Astrocyte of the cerebellum (primary cell): ENCODE results near the gene RNF19B.
"Not testable (repeated sequence)": the region's sequence is repeated elsewhere in the genome, so short reads cannot be mapped to it uniquely, and the experiment has no call there.

Experiments
- DNase-seq: peaks from one replicate; pipeline ENCODE4 v3.0.0-alpha.2; 2011; ENCODE audit warnings: low read depth
- H3K4me3 ChIP-seq: 2 replicates; pipeline ENCODE4 v1.5.1; 2011; ENCODE audit warnings: mild to moderate bottlenecking, low read depth, low read length, moderate library complexity
- in situ Hi-C: cut with HindIII; loops from 2 replicates; pipeline ENCODE4 v1.10.0; 2017; ENCODE audit warnings: low sequenced_read_pairs
- TF ChIP-seq, protein P1 (sequence below): IDR thresholded peaks from 2 replicates; pipeline ENCODE4 v1.5.1; 2012; ENCODE audit warnings: low read length, low read depth, moderate library complexity, mild to moderate bottlenecking; ENCODE audit errors: missing control alignments

The RNF19B gene

GRCh38 chr1:32978854-32979253 lies 14.2 kb upstream of the RNF19B start:
- DNase-seq: no peak
- TF ChIP-seq, protein P1, sequence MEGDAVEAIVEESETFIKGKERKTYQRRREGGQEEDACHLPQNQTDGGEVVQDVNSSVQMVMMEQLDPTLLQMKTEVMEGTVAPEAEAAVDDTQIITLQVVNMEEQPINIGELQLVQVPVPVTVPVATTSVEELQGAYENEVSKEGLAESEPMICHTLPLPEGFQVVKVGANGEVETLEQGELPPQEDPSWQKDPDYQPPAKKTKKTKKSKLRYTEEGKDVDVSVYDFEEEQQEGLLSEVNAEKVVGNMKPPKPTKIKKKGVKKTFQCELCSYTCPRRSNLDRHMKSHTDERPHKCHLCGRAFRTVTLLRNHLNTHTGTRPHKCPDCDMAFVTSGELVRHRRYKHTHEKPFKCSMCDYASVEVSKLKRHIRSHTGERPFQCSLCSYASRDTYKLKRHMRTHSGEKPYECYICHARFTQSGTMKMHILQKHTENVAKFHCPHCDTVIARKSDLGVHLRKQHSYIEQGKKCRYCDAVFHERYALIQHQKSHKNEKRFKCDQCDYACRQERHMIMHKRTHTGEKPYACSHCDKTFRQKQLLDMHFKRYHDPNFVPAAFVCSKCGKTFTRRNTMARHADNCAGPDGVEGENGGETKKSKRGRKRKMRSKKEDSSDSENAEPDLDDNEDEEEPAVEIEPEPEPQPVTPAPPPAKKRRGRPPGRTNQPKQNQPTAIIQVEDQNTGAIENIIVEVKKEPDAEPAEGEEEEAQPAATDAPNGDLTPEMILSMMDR: no peak
- H3K4me3 ChIP-seq: no peak overlapping the region
- in situ Hi-C loops: no loop called here

GRCh38 chr1:32977546-32978087 lies 13.0 kb upstream of the RNF19B start:
- DNase-seq: no peak
- H3K4me3 ChIP-seq: no peak overlapping the region
- TF ChIP-seq, protein P1: no peak
- in situ Hi-C loops: no loop called here

- DNase-seq, H3K4me3 ChIP-seq, in situ Hi-C loops: not testable (repeated sequence)
Measured at GRCh38 chr1:32975055-32975454, 10.4 kb upstream of the RNF19B start.

DNA sequence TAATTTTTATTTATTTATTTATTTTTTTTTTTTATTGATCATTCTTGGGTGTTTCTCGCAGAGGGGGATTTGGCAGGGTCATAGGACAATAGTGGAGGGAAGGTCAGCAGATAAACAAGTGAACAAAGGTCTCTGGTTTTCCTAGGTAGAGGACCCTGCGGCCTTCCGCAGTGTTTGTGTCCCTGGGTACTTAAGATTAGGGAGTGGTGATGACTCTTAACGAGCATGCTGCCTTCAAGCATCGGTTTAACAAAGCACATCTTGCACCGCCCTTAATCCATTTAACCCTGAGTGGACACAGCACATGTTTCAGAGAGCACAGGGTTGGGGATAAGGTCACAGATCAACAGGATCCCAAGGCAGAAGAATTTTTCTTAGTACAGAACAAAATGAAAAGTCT lies 8.8 kb upstream of the RNF19B start:
- peak overlapping the region; percentile 46 for H3K4me3 ChIP-seq

DNA sequence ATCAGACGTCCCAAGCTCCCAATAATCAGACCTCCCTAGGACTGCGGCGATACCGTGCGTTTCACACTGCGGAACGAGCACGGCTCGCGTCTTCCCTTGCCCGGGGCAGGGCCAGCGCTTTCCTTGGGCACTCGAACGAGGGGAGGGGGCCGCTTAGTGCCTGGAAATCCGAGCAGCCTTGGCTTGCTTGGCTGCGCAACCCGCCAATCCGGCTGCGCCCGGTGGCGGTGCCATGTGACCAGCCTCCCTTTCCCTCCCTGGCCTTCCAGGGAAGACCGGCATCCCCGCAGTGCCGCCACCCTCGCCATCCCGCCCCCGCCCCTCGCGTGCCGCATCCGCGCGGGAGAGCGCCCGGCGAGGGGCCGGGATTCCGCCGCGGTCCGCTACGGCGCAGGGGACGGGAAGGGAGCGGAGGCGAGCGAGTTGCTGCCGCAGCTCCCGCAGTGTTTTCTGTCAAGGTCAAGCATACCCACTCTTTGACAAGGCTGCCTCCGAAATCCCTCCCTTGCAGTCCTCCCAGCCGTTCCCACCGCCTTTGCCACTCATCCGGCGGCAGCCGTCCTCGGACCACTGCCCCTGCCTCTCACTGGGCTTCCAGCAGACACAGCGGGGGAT lies 8.3 kb upstream of the RNF19B start:
- no peak for DNase-seq
- H3K4me3 ChIP-seq: peak overlapping the region; percentile 46
- TF ChIP-seq, protein P1: no peak
- in situ Hi-C loops: no loop called here

More for the DNA sequence above, 8.8 kb upstream of the RNF19B start:
- DNase-seq, in situ Hi-C loops: not testable (repeated sequence)

DNA sequence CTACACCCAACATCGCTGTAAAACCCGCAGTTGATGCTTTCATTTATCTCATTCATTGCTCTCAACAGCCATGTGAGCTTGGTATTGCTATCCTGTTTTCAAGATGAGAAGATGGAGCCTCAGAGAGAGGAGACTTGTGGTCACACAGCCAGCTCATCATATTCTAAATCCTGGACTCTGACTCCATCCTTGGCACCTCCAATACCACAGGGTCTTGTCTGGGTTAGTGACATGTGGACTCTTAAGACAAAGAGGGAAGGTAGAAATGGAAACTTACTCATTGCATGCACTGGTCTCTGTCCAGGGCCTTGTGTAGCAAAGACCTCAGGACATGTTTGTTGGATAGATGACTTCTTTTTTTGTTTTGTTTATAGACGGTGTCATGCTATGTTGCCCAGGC lies 7.0 kb upstream of the RNF19B start:
- no peak overlapping the region for H3K4me3 ChIP-seq
- TF ChIP-seq, protein P1: no peak
- in situ Hi-C loops: no loop called here
- DNase-seq: no peak

DNA sequence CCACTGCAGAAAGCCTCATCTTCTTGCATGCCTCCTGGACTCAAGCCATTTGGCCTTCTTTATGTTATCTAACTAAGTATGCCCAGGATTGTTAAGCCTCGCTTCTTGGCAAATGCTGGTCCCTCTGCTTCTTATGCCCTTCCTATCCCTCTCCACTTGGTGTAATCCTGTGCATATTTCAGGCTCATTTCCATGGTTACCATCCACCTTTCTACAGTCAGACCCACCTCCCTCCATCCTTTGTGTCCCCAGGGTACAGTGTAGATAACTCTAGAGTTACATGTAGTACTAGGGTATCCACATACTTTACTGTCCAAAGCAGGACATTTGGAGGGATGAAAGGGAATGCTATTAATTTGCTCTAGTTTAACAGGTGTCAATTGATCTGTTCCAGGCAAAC lies 6.5 kb upstream of the RNF19B start:
- no peak overlapping the region for H3K4me3 ChIP-seq
- TF ChIP-seq, protein P1: no peak
- no peak for DNase-seq
- in situ Hi-C loops: no loop called here
